ENCODE measurements around the gene THRB. TPM values are rescaled to one million over a fixed set of nuclear protein-coding genes. Genes with fewer than 3 reads are reported as not detected.

Gene THRB
- total and polyA plus RNA-seq, 2 experiments from 2014 or later = 26.8 to 60.0 TPM

- Histone ChIP-seq H3K4me1 (ENCODE audit: insufficient read depth) (peaks cover 14% of the 10 kb centered on the region), H4K20me1 (ENCODE audit: insufficient read depth, poor library complexity, severe bottlenecking) (no peaks in the 10 kb centered on the region), H2AFZ (no peak overlapping the region), H3K36me3 (replicated peaks; ENCODE audit: insufficient read depth, low read depth) (no peaks in the 10 kb centered on the region), H3K4me2 (no peak overlapping the region), H3K4me3 (no peak overlapping the region), H3K9me3 (ENCODE audit: low read depth) (no peaks in the 10 kb centered on the region), H3K27me3 (no peaks in the 10 kb centered on the region), H3K27ac (peak overlapping the region; percentile 60), H3K9me2 (replicated peaks; ENCODE audit: insufficient read depth) (no peaks in the 10 kb centered on the region), H3K79me2 (no peaks in the 10 kb centered on the region)
- 92% methylated on average over 3 of the region's 3 CpGs for WGBS (ENCODE audit: low lambda C conversion rate, missing lambda C conversion rate)
- TF ChIP-seq EZH2phosphoT487 (IDR thresholded peaks at IDR 0.05; ENCODE audit: low read depth, severe bottlenecking, unreplicated experiment) (no peak), EZH2 (IDR thresholded peaks at IDR 0.05; ENCODE audit: borderline replicate concordance) (no peak), CTCF (IDR thresholded peaks at IDR 0.05; ENCODE audit: poor library complexity) (no peak)
- DNase-seq (ENCODE audit: low spot score) = no peak
Observed at GRCh38 chr3:24503616-24504113, 9.0 kb upstream of the THRB start.

GRCh38 chr3:24502690-24503089 is 8.0 kb upstream of the THRB start:
- TF ChIP-seq CTCF (IDR thresholded peaks at IDR 0.05; ENCODE audit: poor library complexity) (no peak), EZH2 (IDR thresholded peaks at IDR 0.05; ENCODE audit: borderline replicate concordance) (no peak), EZH2phosphoT487 (IDR thresholded peaks at IDR 0.05; ENCODE audit: low read depth, severe bottlenecking, unreplicated experiment) (no peak)
- H3K36me3 ChIP-seq (replicated peaks; ENCODE audit: insufficient read depth, low read depth) = no peaks in the 10 kb centered on the region
- no peak overlapping the region for H2AFZ ChIP-seq
- H3K4me3 ChIP-seq = no peak overlapping the region
- H3K9me3 ChIP-seq (ENCODE audit: low read depth) = no peaks in the 10 kb centered on the region
- peak overlapping the region; percentile 60 for H3K27ac ChIP-seq
- peaks cover 4% of the 10 kb centered on the region for H3K79me2 ChIP-seq
- H3K4me2 ChIP-seq = no peak overlapping the region
- no peaks in the 10 kb centered on the region for H3K9me2 ChIP-seq (replicated peaks; ENCODE audit: insufficient read depth)
- no peak for DNase-seq (ENCODE audit: low spot score)
- no peaks in the 10 kb centered on the region for H4K20me1 ChIP-seq (ENCODE audit: insufficient read depth, poor library complexity, severe bottlenecking)
- peaks cover 8% of the 10 kb centered on the region for H3K4me1 ChIP-seq (ENCODE audit: insufficient read depth)
- no peaks in the 10 kb centered on the region for H3K27me3 ChIP-seq
- WGBS (ENCODE audit: low lambda C conversion rate, missing lambda C conversion rate) = 67% methylated on average over 1 of the region's 1 CpG

- Histone ChIP-seq H3K9me2 (replicated peaks; ENCODE audit: insufficient read depth) (no peaks in the 10 kb centered on the region), H3K27me3 (no peaks in the 10 kb centered on the region), H3K4me2 (no peak overlapping the region), H2AFZ (no peak overlapping the region), H3K9me3 (ENCODE audit: low read depth) (no peaks in the 10 kb centered on the region), H4K20me1 (ENCODE audit: insufficient read depth, poor library complexity, severe bottlenecking) (no peaks in the 10 kb centered on the region), H3K27ac (no peak overlapping the region), H3K79me2 (peaks cover 19% of the 10 kb centered on the region), H3K4me1 (ENCODE audit: insufficient read depth) (peaks cover 6% of the 10 kb centered on the region), H3K4me3 (no peak overlapping the region), H3K36me3 (replicated peaks; ENCODE audit: insufficient read depth, low read depth) (no peaks in the 10 kb centered on the region)
- no peak for DNase-seq (ENCODE audit: low spot score)
- no peak for TF ChIP-seq EZH2 (IDR thresholded peaks at IDR 0.05; ENCODE audit: borderline replicate concordance)
- no peak for TF ChIP-seq CTCF (IDR thresholded peaks at IDR 0.05; ENCODE audit: poor library complexity)
- no peak for TF ChIP-seq EZH2phosphoT487 (IDR thresholded peaks at IDR 0.05; ENCODE audit: low read depth, severe bottlenecking, unreplicated experiment)
- WGBS (ENCODE audit: low lambda C conversion rate, missing lambda C conversion rate) = 88% methylated on average over 1 of the region's 1 CpG
Observed at GRCh38 chr3:24500806-24501205, 6.2 kb upstream of the THRB start.

- Histone ChIP-seq H3K27me3 (no peaks in the 10 kb centered on the region), H4K20me1 (ENCODE audit: insufficient read depth, poor library complexity, severe bottlenecking) (no peaks in the 10 kb centered on the region), H3K9me3 (ENCODE audit: low read depth) (no peaks in the 10 kb centered on the region), H3K4me3 (no peak overlapping the region), H3K4me1 (ENCODE audit: insufficient read depth) (peaks cover 6% of the 10 kb centered on the region), H3K36me3 (replicated peaks; ENCODE audit: insufficient read depth, low read depth) (no peaks in the 10 kb centered on the region), H3K9me2 (replicated peaks; ENCODE audit: insufficient read depth) (no peaks in the 10 kb centered on the region), H3K4me2 (no peak overlapping the region), H3K79me2 (peaks cover 19% of the 10 kb centered on the region), H3K27ac (no peak overlapping the region), H2AFZ (no peak overlapping the region)
- 89% methylated on average over 3 of the region's 3 CpGs for WGBS (ENCODE audit: low lambda C conversion rate, missing lambda C conversion rate)
- no peak for DNase-seq (ENCODE audit: low spot score)
- TF ChIP-seq EZH2phosphoT487 (IDR thresholded peaks at IDR 0.05; ENCODE audit: low read depth, severe bottlenecking, unreplicated experiment) (no peak), CTCF (IDR thresholded peaks at IDR 0.05; ENCODE audit: poor library complexity) (no peak), EZH2 (IDR thresholded peaks at IDR 0.05; ENCODE audit: borderline replicate concordance) (no peak)
Observed at GRCh38 chr3:24499991-24500390, 5.3 kb upstream of the THRB start.
